ENCODE results near the gene CKS1B.

Gene CKS1B

GRCh38 chr1:155014709-155015508 lies 40.4 kb downstream of the CKS1B start:
- TF ChIP-seq CTCF (IDR thresholded peaks at IDR 0.05) = no peak
- no peak overlapping the region for H3K4me3 ChIP-seq
- H3K27ac ChIP-seq = peak overlapping the region in 1 of 2 donors; percentile 97
- no peak for DNase-seq (ENCODE audit: low spot score)

GRCh38 chr1:155015527-155016230 lies 41.2 kb downstream of the CKS1B start:
- peak overlapping the region in 1 of 2 donors; percentile 97 for H3K27ac ChIP-seq
- no peak for TF ChIP-seq CTCF (IDR thresholded peaks at IDR 0.05)
- no peak overlapping the region for H3K4me3 ChIP-seq
- no peak for DNase-seq (ENCODE audit: low spot score)

GRCh38 chr1:155016231-155016831 lies 41.9 kb downstream of the CKS1B start:
- no peak for TF ChIP-seq CTCF (IDR thresholded peaks at IDR 0.05)
- Histone ChIP-seq H3K4me3 (no peak overlapping the region), H3K27ac (peak overlapping the region; percentile 84 to 97)
- no peak for DNase-seq (ENCODE audit: low spot score)

GRCh38 chr1:155017041-155017945 lies 42.8 kb downstream of the CKS1B start:
- Histone ChIP-seq H3K27ac (peak overlapping the region; percentile 84 to 97), H3K4me3 (peak overlapping the region; percentile 79)
- TF ChIP-seq CTCF (IDR thresholded peaks at IDR 0.05) = peak; percentile 99
- DNase-seq (ENCODE audit: low spot score) = peak; percentile 96

GRCh38 chr1:155017946-155018316 lies 43.5 kb downstream of the CKS1B start:
- H3K27ac ChIP-seq = peak overlapping the region; percentile 84 to 97
- no peak for TF ChIP-seq CTCF (IDR thresholded peaks at IDR 0.05)
- peak overlapping the region; percentile 79 for H3K4me3 ChIP-seq
- DNase-seq (ENCODE audit: low spot score) = no peak

GRCh38 chr1:155018617-155019348 lies 44.3 kb downstream of the CKS1B start:
- DNase-seq (ENCODE audit: low spot score) = no peak
- Histone ChIP-seq H3K4me3 (no peak overlapping the region), H3K27ac (peak overlapping the region in 1 of 2 donors; percentile 97)
- TF ChIP-seq CTCF (IDR thresholded peaks at IDR 0.05) = no peak

Data from coronary artery (tissue), 2 donors.